Activated CD8-positive, alpha-beta memory T cell treated with anti-CD3 and anti-CD28 coated beads, Interleukin-2, amount 10 ng/mL, durations not matched to agents 7 days and 5 days (primary cell): ENCODE measurements around the gene OR5K4. TPM values are rescaled to one million over a fixed set of nuclear protein-coding genes. Genes with fewer than 3 reads are reported as not detected.
"Not testable (repeated sequence)": the region's sequence is repeated elsewhere in the genome, so short reads cannot be mapped to it uniquely, and the experiment has no call there.

Experiments
- ATAC-seq: fragments of 150-1000 bp; cut with Tn5 transposase; one replicate; pipeline ENCODE4 v1.10.0; 2021; ENCODE audit warnings: moderate library complexity
- CTCF ChIA-PET: fragments of 350-600 bp; sonication (Branson Sonifier 250); formaldehyde crosslinking; loops from one replicate; lab custom pipeline; 2021; ENCODE audit warnings: antibody characterized with exemption; lab: Charles Lee
- DNase-seq: peaks from one replicate; pipeline ENCODE4 v3.0.0-alpha.2; 2020
- H3K27ac Mint-ChIP-seq: one replicate; pipeline ENCODE4 v1.8.0; 2021; ENCODE audit warnings: mild to moderate bottlenecking, mixed read lengths
- H3K27me3 Mint-ChIP-seq: one replicate; pipeline ENCODE4 v1.8.0; 2021; ENCODE audit warnings: mixed read lengths
- H3K36me3 Mint-ChIP-seq: one replicate; pipeline ENCODE4 v1.8.0; 2021; ENCODE audit warnings: mild to moderate bottlenecking, mixed read lengths
- H3K4me1 Mint-ChIP-seq: one replicate; pipeline ENCODE4 v1.8.0; 2021; ENCODE audit warnings: mixed read lengths
- H3K4me3 Mint-ChIP-seq: one replicate; pipeline ENCODE4 v1.8.0; 2021; ENCODE audit warnings: mild to moderate bottlenecking, moderate library complexity, mixed read lengths
- H3K9me3 Mint-ChIP-seq: one replicate; pipeline ENCODE4 v1.8.0; 2022; ENCODE audit warnings: low read depth, mixed read lengths
- total RNA-seq, 2 experiments: library from RNA; stranded (reverse); gene quantifications; one replicate each; pipeline ENCODE4 v1.2.3, GENCODE V29; 2021

Gene OR5K4
- total RNA-seq, 2 experiments from 2014 or later, result not detected

- no peak for DNase-seq
- CTCF ChIA-PET, result no interaction called here
- peaks cover 3% of the 10 kb centered on the region for H3K27me3 Mint-ChIP-seq
- H3K36me3 Mint-ChIP-seq, result peaks cover 18% of the 10 kb centered on the region
- peaks cover 14% of the 10 kb centered on the region for H3K9me3 Mint-ChIP-seq
- H3K4me1 Mint-ChIP-seq, result peaks cover 2% of the 10 kb centered on the region
- no peak for ATAC-seq
- H3K4me3 Mint-ChIP-seq, result no peak overlapping the region
- no peak overlapping the region for H3K27ac Mint-ChIP-seq
Measured at GRCh38 chr3:98395101-98395500, 41.4 kb downstream of the OR5K4 start.

- H3K4me1 Mint-ChIP-seq, H3K4me3 Mint-ChIP-seq, ATAC-seq, DNase-seq, H3K27me3 Mint-ChIP-seq, H3K27ac Mint-ChIP-seq, CTCF ChIA-PET: not testable (repeated sequence)
- Mint-ChIP-seq H3K9me3 (peaks cover 23% of the 10 kb centered on the region), H3K36me3 (peaks cover 27% of the 10 kb centered on the region)
Measured at GRCh38 chr3:98396482-98396881, 42.8 kb downstream of the OR5K4 start.

- Mint-ChIP-seq H3K36me3 (peaks cover 40% of the 10 kb centered on the region), H3K4me3 (no peak overlapping the region), H3K27me3 (no peaks in the 10 kb centered on the region), H3K27ac (no peak overlapping the region), H3K4me1 (peaks cover 18% of the 10 kb centered on the region), H3K9me3 (peaks cover 32% of the 10 kb centered on the region)
- CTCF ChIA-PET, result no interaction called here
- DNase-seq (no peak), ATAC-seq (no peak)
Measured at GRCh38 chr3:98398513-98398912, 44.9 kb downstream of the OR5K4 start.

- DNase-seq (no peak), ATAC-seq (no peak)
- peaks cover 18% of the 10 kb centered on the region for H3K4me1 Mint-ChIP-seq
- no peak overlapping the region for H3K4me3 Mint-ChIP-seq
- peaks cover 48% of the 10 kb centered on the region for H3K9me3 Mint-ChIP-seq
- H3K36me3 Mint-ChIP-seq, result peaks cover 57% of the 10 kb centered on the region
- no peaks in the 10 kb centered on the region for H3K27me3 Mint-ChIP-seq
- CTCF ChIA-PET, result no interaction called here
- H3K27ac Mint-ChIP-seq, result no peak overlapping the region
Measured at GRCh38 chr3:98402507-98402906, 48.9 kb downstream of the OR5K4 start.

GRCh38 chr3:98404010-98404409 lies 50.4 kb downstream of the OR5K4 start:
- no peak overlapping the region for H3K4me3 Mint-ChIP-seq
- peaks cover 39% of the 10 kb centered on the region for H3K9me3 Mint-ChIP-seq
- peaks cover 18% of the 10 kb centered on the region for H3K4me1 Mint-ChIP-seq
- no peak for DNase-seq
- CTCF ChIA-PET, result no interaction called here
- no peak overlapping the region for H3K27ac Mint-ChIP-seq
- ATAC-seq, result no peak
- no peaks in the 10 kb centered on the region for H3K27me3 Mint-ChIP-seq
- H3K36me3 Mint-ChIP-seq, result peaks cover 48% of the 10 kb centered on the region

Other genes with a start within 250 kb of the OR5K4 start
- not detected for gene OR5H1, start 223.1 kb upstream of the OR5K4 start, total RNA-seq
- gene OR5H14, start 206.4 kb upstream of the OR5K4 start, total RNA-seq, result not detected
- gene OR5H15, start 187.2 kb upstream of the OR5K4 start, total RNA-seq, result not detected
- not detected for gene OR5H6, start 89.6 kb upstream of the OR5K4 start, total RNA-seq
- not detected for gene OR5H2, start 71.3 kb upstream of the OR5K4 start, total RNA-seq
- not detected for gene OR5K3, start 36.8 kb downstream of the OR5K4 start, total RNA-seq
- gene OR5K1, start 109.3 kb downstream of the OR5K4 start, total RNA-seq, result not detected
- gene OR5K2, start 143.8 kb downstream of the OR5K4 start, total RNA-seq, result not detected
- gene CLDND1, start 169.0 kb downstream of the OR5K4 start, total RNA-seq, result 100 to 1,000 TPM; 514 to 528 TPM
- 100 to 1,000 TPM; 107 to 182 TPM for gene GPR15, start 178.1 kb downstream of the OR5K4 start, total RNA-seq
- 10 to 100 TPM; 71.6 to 88.5 TPM for gene CPOX, start 239.8 kb downstream of the OR5K4 start, total RNA-seq